Measurements from ENCODE around the gene NTRK3.

DNA sequence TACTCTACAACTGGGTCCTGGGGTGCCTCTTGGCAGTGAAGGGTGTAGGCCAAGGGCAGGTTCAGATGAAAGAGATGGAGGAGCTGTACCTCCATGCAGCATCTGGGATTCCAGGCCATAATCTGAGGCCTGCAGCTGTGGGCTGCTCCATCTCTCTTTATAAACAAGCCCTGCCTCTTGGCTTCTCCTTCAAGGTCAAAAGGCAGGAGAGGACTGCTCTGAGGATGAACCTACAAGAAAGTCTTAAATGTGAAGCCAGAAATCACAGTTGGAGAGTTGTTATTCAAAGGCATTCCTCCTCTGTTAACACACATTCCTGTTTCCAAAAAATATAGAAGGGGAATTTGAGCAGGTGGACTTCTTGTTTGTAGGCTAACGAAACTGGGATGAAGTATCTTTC is 355.5 kb downstream of the NTRK3 start:
- no peak for TF ChIP-seq EZH2 (IDR thresholded peaks at IDR 0.05; ENCODE audit: borderline replicate concordance, low read depth, low read length, severe bottlenecking)
- TF ChIP-seq, protein P1, sequence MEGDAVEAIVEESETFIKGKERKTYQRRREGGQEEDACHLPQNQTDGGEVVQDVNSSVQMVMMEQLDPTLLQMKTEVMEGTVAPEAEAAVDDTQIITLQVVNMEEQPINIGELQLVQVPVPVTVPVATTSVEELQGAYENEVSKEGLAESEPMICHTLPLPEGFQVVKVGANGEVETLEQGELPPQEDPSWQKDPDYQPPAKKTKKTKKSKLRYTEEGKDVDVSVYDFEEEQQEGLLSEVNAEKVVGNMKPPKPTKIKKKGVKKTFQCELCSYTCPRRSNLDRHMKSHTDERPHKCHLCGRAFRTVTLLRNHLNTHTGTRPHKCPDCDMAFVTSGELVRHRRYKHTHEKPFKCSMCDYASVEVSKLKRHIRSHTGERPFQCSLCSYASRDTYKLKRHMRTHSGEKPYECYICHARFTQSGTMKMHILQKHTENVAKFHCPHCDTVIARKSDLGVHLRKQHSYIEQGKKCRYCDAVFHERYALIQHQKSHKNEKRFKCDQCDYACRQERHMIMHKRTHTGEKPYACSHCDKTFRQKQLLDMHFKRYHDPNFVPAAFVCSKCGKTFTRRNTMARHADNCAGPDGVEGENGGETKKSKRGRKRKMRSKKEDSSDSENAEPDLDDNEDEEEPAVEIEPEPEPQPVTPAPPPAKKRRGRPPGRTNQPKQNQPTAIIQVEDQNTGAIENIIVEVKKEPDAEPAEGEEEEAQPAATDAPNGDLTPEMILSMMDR (IDR thresholded peaks at IDR 0.05; ENCODE audit: borderline replicate concordance, extremely low read depth, low read length, poor library complexity, severe bottlenecking) = no peak
